TTC549 (cell line): Measurements from ENCODE around the gene ATPAF2.

ENCODE experiments used
- FAIRE-seq: peaks from 2 replicates; lab custom pipeline; 2012; peaks lifted over from hg19 to GRCh38; lab: Jason Lieb, UNC

Gene ATPAF2

DNA sequence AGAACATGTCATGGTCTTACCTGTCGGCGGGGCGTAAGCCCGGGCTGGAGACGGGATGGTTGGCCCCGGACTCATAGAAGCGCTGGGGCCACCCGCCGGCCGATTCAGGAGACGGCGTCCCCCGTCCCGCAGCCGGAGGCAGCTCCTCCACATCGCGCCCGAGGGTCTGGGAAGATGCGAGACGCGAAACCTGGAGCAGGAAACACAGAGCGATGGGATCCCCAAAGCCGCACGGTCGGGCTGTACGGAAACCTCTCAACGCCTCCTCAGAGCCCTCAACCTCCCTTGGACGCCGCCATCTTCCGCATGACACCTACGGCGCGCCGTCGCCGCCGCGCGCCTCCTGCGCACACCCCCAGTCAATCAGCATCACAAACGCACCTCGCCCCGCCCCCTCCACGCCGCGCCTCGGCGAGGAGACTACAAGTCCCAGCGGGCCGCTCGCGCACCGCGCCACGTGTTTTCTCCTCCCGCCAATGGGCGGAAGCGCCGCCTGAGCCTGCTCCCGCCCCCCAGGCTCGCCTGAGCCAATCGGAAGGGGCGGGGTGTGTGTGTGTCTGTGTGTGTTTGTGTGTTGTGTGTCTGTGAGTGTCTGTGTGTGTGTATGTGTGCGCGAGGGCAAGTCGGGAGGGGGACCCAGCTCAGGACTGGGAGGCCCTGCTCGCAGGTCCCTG is at the start of gene ATPAF2, which contains the start of gene GID4:
Gene ATPAF2 (minus strand): TSS at position 308 of the 674 bp plus-strand sequence. CDS start 155 bp downstream, at position 153.
Gene GID4 (plus strand): TSS at position 548 of the 674 bp plus-strand sequence. CDS start 57 bp downstream, at position 605.
- FAIRE-seq = peak; percentile 90

DNA sequence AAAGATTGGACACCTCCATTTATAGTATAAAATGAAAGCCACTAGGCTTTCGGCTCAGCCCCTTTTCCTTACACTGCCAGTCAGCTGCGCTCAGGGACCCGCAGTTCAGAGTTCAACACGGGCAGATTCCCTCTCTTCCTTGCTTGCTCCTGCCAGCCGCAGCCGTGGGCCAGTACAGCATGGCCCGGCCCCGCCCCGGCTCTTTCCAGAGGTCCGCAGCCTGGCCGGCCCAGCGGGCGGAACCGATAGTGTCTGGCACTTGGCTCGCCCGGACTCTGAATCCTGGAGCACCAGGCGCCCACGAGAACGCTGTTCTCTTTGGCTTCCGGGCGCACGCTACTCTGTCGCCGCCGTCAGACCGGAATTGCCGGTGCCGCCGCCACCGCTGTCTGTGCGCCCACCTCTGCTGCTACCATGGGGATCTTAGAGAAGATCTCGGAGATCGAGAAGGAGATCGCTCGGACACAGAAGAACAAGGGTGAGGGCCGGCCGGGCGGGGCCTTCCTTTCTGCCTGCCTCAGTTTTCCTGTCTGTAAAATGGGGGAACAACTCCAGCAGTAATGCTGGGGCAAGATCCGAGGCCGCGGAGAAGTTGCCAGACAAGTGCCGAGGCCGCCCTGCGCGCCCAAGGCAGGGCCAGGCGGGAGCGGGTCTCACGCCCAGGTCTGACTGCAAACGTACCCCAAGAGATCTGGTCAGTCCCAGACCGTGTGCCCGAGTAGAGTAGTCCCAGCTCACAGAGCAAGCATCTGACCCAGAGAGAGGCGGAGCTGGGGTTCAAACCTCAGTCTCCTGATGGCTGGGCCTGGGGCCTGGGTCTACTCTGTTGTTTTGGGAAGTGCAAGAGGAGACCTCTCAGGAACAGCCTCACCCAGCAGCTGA is 48.9 kb upstream of the ATPAF2 start, which contains the start of gene DRG2:
Gene DRG2 (plus strand): TSS at position 339 of the 882 bp plus-strand sequence. CDS start 76 bp downstream, at position 415.
- no peak for FAIRE-seq

DNA sequence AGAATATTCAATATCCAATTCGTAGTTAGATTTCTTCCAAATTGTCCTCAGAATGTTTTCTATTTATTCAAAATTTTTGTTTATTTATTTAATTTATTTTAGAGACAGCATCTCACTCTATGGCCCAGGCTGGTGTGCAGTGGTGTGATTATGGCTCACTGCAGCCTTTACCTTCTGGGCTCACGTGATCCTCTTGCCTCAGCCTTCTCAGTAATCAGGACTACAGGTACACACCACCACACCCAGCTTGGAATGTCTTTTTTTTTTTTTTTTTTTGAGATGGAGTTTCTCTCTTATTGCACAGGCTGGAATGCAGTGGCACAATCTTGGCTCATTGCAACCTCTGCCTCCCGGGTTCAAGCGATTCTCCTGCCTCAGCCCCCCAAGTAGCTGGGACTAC is 45.3 kb upstream of the ATPAF2 start:
- FAIRE-seq = no peak

DNA sequence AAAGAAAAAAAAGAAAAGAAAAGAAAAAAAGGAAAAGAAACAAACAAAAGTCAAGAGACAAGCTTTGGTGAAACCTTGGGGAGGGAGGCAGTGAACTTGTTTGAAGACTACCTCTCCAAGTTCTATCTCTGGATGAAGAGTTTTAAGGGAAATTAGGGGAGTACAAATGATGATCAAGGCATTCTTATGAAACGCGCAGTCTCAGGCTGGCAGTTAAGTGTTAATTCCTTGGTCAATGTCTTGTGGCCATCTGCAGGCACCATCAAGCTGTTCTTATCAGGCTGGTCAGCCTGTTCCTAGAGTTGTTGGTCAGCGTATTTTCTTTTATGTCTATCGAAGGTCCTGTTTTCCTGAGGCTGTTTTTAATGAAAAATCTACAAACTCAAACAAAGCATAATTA is 40.6 kb upstream of the ATPAF2 start:
- no peak for FAIRE-seq

DNA sequence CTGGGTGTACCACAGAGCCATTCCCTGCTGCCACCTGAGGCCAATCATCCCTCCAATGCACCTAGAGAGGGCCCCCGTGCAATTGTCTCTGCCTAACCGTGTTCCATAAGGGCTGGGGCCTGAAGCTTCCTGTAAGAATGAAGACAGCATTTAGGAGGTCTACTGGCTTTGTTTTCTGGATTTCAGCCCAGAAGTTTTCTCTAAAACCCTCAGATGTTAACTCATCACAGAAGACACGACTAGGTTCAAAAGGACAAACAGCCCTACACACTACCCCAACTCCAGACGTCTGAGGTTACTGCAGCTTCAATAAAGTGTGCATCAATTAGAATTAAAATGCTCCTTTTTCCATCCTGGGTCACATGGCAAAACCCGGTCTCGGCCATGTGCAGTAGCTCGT is 38.0 kb upstream of the ATPAF2 start:
- no peak for FAIRE-seq

DNA sequence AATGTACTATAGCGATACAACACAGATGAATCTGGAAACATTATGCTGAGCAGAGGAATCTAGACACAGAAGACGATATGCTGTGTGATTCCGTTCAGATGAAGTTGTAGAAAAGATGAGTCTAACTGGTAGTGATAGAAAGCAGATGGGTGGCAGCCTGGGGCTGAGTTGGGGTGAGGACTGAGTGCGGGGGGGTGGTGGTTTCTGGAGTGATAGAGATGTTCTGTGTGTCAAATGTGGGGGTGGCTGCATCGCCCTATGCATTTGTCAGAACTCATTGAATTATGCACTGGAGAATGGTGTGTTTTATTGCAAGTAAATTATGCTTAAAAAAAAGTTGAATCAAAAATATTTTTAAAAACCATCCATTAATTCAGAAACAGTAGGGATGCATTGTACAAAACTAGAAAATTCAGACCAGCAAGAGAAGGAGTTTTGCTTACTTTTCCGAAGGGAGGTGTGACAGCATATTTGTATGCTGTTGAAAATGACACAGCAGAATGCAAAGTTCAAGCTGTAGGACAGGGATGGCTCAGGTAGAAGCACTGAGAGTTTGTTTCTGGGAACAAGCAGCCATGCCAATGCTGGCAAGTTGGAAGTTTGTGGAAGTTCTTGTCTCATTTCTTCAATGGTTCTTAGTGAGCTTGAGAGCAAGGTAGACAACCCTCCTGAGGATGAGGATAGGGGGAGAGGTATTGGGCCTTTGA is 35.8 kb upstream of the ATPAF2 start:
- no peak for FAIRE-seq

DNA sequence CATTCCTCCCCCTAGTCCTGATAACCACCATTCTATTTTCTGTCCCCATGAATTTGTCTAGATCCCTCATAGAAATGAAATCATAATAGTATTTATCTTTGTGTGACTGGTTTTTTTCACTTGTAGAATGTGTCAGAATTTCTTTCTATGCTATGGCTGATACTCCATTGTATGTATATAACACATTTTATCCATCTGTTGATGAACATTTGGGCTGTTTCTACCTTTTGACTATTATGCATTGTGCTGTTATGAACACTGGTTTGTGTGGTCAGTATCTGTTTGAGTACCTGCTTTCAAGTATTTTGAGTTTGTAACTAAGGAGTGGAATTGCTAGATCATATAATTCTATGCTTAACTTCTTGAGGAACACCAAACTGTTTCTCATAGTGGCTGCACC is 32.8 kb upstream of the ATPAF2 start:
- FAIRE-seq = no peak

DNA sequence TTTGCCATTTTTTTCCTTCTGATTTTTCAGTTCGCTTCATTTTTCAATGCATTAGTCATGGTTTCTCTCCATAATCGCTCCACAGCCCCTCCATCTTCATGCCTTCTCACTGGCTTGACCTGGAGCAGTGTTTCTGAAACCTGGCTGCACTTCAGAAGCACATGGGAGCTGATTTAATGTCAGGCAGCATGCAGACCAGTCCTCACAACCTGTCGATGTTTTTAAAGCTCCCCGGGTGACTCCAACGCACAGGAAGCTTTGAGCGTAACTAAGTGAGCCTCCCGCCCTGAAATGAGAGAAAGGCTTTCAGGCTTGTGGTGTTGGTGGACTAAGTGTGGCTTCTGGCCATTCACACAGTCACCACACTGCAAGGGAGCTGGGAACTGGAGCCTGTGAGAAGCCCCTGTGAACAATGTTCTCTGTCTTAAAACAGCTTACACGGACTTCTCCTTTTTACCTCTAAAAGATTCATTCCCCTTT is 31.9 kb upstream of the ATPAF2 start:
- no peak for FAIRE-seq

DNA sequence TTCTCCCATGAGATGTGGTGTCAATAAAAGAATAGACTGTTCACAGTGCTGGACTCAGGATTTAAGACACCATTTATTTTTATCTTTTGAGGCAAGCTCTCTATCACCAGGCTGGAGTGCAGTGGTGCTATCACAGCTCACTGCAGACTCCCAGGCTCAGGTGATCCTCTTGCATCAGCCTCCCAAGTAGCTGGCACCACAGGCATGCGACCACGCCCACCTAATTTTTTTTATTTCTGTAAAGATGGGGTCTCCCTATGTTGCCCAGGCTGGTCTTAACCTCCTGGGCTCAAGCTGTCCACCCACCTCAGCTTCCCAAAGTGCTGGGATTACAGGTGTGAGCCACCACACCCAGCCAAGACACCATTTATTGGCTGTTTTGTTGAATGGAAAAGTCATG is 30.1 kb upstream of the ATPAF2 start:
- no peak for FAIRE-seq

DNA sequence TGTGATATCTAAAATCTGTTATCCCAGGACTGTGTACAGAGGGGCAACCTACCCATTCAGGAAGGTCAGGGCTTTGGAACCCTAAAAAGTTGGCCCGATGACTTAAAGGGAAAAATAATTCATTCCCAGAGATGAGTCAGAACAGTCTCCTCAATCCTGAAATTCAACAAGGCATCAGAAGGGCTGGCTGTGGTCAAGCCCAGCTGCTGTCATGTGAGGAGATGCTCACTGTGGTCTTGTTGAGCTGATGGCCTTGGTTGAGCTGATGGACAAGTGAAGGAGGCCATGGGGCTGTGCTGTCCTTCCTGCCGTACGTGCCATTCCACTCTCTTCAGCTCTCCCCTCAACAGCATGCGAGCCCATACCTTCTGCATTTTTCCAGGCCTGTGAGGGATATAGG is 27.9 kb upstream of the ATPAF2 start:
- no peak for FAIRE-seq

DNA sequence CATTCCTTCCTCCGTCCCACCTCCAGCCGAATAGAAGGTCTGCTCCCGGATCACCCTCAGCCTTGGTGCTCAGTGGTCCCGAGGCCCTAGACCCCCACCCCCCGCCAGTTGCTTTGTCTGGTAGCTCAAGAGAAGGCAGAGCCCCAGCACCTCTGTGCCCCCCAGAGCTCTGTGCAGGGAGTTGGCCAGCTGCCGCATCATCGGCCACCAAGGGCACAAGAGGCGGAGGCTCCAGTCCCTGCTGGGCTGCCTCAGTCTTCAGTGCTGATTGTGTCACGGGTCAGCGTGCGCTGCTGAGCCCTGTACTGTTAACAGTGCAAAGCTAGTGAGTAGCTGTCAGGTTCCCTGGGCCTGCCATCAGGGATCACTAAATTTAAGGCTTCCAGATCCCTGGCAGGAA is 26.6 kb upstream of the ATPAF2 start:
- FAIRE-seq = no peak

DNA sequence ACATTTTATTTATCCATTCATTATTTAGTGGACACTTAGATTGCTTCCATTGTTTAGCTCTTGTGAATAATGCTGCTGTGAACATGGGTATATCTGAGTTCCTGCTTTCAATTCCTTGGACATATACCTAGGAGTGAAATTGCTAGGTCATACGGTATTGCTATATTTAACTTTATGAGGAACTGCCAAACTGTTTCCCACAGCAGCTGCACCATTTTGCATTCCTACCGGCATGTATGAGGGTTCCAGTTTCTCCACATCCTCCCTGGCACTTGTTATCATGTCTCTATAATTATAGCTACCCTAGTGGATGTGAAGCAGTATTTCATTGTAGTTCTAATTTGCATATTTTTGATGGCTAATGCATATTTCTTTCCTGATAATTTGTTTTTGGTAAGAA is 25.1 kb upstream of the ATPAF2 start:
- FAIRE-seq = no peak

DNA sequence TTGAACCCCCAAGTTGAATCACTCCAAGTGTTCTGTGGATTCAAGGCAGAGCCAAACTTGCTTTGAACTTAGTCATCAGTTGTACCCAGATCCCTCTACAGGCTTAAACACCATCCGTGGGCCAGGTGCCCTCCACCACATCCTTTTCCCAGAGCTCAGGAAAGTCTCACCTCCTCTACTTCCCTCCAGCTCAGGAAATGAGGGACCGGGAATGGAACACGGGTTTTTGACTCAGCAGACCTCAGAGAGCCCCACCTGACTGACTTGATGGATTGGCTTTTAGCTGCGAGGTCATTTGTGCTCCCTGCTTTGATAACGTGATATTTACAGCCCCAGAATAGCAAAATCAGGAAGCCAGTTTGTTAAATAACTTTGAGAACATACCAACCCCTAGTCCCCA is 20.3 kb upstream of the ATPAF2 start:
- no peak for FAIRE-seq

DNA sequence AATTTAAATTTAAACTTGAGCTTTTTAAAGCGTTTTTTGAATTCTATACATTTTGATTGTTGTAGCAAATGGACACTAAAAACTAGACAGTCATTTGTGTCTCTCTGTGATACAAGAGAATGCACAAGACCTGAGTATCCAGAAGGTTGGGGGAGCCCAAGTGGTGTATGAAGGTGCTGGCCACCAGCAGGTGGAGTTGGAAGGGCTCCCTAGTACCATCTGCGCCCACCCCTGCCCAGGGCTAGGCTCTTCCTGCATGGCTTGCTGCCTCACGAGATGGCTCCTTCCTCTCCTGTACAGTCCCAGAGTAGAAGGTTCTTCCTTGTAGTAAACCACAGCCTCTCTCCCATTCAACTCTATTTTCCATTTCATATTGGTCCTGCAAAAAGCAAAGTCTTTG is 17.2 kb upstream of the ATPAF2 start:
- FAIRE-seq = no peak

DNA sequence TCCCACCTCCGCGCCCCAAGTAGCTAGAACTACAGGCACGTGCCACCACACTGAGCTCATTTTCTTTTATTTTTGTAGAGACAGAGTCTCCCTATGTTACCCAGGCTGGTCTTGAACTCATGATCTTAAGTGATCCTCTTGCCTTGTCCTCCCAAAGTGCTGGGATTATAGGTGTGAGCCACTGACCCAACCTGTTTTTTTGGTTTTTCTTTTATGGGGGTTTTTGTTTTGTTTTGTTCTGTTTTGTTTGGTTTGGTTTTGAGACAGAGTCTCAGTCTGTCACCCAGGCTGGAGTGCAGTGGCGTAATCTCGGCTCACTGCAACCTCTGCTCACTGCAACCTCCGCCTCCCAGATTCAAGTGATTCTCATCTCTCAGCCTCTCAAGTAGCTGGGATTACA is 16.6 kb upstream of the ATPAF2 start:
- no peak for FAIRE-seq

DNA sequence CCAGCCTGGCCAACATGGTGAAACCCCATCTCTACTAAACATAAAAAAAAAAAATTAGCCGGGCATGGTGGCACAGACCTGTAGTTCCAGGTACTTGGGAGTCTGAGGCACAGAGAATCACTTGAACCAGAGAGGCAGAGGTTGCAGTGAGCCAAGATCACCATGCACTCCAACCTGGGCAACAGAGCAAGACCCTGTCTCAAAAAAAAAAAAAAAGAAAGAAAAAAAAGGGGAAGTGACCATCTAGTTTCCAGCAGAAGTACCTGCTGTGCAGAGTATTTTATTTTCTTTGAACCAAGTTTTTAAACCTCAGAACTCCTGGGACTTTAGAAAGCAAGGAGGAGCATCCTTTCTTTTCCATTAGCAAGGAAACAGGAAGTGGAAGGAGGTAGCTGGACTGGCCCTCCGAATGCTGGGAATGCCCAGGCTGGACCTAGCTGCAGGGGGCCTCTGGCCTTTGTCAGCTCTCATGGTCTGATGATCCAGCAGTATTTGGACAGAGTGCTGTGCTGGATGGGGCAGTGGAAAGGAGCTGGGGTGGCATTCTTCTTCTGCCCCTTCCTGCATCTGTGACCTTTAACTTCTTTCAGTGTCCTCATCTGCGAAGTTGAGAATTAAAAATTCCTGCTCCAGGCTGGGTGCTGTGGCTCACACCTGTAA is 6.9 kb upstream of the ATPAF2 start:
- no peak for FAIRE-seq

DNA sequence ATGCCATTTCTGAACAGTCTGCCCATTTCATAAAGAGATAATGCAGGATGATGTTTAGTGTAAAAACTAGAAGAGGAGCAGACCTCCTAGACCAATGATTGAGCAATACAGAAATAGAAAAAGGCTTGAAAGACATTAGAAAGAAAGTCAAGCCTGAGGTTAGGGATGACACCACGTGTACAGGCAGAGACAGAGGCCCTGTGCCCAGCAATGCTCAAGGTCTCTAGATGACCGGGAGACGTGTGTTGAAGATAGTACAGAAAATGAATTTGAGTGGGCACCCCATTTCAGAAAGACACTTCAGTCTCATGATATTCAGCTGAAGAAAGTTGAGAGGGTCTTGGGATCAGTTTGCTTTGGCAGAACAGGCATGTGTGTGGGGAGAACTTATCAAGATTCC is 5.6 kb upstream of the ATPAF2 start:
- no peak for FAIRE-seq

DNA sequence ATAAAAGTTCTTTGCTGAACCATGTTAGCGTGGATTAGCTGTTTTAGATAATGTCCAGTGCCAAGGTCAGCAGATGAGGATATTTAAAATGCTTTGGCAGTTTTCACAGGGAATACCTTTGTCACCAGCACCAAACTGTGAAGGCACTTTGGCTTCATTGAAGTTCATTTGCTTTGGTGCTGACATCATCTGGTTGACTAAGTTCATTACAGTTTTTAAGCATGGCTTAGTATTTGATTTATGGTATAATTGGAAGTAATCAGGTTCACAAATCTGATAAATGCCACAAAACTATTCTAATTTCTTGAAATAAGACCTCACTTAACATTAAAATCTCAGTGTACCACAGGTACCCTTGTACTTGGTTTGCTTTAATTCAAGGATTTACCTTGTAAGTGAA is 4.5 kb upstream of the ATPAF2 start:
- no peak for FAIRE-seq

DNA sequence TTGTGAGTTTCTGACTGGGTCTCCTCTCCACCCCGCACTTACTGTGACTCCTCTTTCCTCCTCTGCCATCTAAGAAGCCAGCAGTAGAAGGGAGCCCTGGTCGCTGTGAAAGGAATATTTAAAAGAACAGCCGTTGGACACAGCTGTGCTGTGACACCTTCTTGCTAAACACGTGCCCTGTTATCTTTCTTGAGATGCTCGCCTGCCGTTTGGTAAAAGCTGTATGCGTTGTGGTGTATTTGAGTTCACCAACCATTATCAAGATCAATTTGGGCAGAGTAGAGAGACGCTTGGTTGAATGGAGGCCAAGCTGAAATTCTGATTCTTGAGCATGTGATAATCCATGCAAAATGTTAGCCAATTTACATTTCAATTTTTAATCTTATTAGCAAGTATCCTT is 4.0 kb upstream of the ATPAF2 start:
- no peak for FAIRE-seq

DNA sequence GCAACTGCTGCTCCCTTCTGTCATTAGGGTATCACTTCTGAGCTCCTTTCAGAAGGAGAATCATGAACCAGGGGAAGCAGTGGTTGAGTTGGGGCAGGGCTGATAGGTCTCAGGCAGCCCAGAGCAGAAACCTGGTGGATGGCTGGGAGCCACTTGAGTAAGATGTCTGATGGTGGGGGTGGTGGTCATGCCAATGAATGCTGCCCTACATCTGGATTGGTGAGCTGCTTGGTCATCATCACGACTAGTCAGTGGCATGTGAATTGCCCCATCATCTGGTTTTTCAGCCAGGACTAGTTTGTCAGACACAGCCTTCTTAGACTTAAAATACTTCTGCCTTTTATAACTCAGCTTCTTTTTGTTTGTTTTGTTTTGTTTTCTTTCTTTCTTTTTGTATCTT is 2.8 kb upstream of the ATPAF2 start:
- FAIRE-seq = no peak

DNA sequence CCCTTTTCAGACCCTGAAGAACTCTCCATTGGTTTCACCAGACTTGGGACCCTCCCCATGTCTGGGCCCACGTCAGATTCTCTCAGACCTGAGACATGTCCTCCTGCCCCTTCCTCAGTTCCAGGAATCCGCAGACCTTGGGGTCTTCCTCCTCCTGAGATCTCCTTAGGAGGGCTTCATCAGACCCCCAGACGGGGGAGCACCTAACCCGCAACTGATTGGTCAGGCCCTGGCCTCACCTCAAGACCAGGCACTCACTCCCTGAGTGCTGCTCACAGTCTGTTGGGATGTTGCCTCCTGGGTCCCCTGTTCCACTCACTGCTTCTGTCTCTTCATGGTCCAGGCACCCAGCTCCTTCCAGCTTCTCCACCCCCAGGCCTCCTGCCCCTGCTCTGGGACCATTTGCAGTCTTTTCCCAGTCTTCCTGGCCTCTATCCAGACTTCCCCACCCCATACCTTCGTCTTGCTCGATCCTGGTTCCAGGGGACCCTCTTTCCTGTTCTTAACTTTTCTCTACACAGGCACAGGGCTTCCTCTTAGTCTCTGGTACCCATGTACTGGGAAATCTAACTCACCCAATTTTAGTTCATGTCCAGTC is 1.4 kb upstream of the ATPAF2 start:
- no peak for FAIRE-seq
